Neural progenitor cell (in vitro differentiated cells): Measurements from ENCODE around the gene IL12B. TPM values are rescaled to one million over a fixed set of nuclear protein-coding genes. Genes with fewer than 3 reads are reported as not detected.
A peak's percentile ranks its signal among the peaks of the same experiment; 100 is the strongest.
"Not testable (repeated sequence)": the region's sequence is repeated elsewhere in the genome, so short reads cannot be mapped to it uniquely, and the experiment has no call there.

Experiments
- DNase-seq: peaks from one replicate; pipeline ENCODE4 v3.0.0-alpha.2; 2016; ENCODE audit warnings: low spot score
- H2AFZ ChIP-seq: fragments of 200-600 bp; sonication (generic); replicated peaks from 2 replicates; pipeline ENCODE4 v1.6.1; 2016; ENCODE audit warnings: antibody characterized with exemption
- H3F3A ChIP-seq: fragments of 200-600 bp; sonication (generic); 2 replicates; pipeline ENCODE4 v1.6.1; 2016; ENCODE audit warnings: antibody characterized with exemption, low read depth
- H3K27ac ChIP-seq: fragments of 200-600 bp; sonication (generic); 2 replicates; pipeline ENCODE4 v1.5.1; 2016; ENCODE audit warnings: mild to moderate bottlenecking
- H3K27me3 ChIP-seq: fragments of 200-600 bp; sonication (generic); 2 replicates; pipeline ENCODE4 v1.6.1; 2016; ENCODE audit warnings: mild to moderate bottlenecking, moderate library complexity
- H3K36me3 ChIP-seq: fragments of 200-600 bp; sonication (generic); 2 replicates; pipeline ENCODE4 v1.5.1; 2016
- H3K4me1 ChIP-seq: fragments of 200-600 bp; sonication (generic); 2 replicates; pipeline ENCODE4 v1.6.1; 2016; ENCODE audit warnings: mixed run types
- H3K4me2 ChIP-seq: fragments of 200-600 bp; sonication (generic); 2 replicates; pipeline ENCODE4 v1.6.1; 2016
- H3K4me3 ChIP-seq: fragments of 200-600 bp; sonication (generic); 2 replicates; pipeline ENCODE4 v1.5.1; 2016
- H3K79me2 ChIP-seq: fragments of 200-600 bp; sonication (generic); 2 replicates; pipeline ENCODE4 v1.6.1; 2016; ENCODE audit warnings: low read depth
- H3K9ac ChIP-seq: fragments of 200-600 bp; sonication (generic); 2 replicates; pipeline ENCODE4 v1.6.1; 2016
- H3K9me3 ChIP-seq: fragments of 200-600 bp; sonication (generic); 2 replicates; pipeline ENCODE4 v1.5.1; 2016; ENCODE audit warnings: low read depth
- H4K20me1 ChIP-seq: fragments of 200-600 bp; sonication (generic); 2 replicates; pipeline ENCODE4 v1.6.1; 2016; ENCODE audit warnings: low read depth
- H3K27ac Mint-ChIP-seq: 3 replicates; pipeline ENCODE4 v1.8.0; 2021; ENCODE audit warnings: mixed read lengths
- H3K27me3 Mint-ChIP-seq: 2 replicates; pipeline ENCODE4 v1.8.0; 2022; ENCODE audit warnings: low read depth, mild to moderate bottlenecking, inconsistent platforms, moderate library complexity, mixed read lengths; ENCODE audit not compliant: insufficient read depth
- H3K36me3 Mint-ChIP-seq: 3 replicates; pipeline ENCODE4 v1.8.0; 2021; ENCODE audit warnings: mixed read lengths
- H3K4me1 Mint-ChIP-seq: 3 replicates; pipeline ENCODE4 v1.8.0; 2021; ENCODE audit warnings: mixed read lengths
- H3K4me3 Mint-ChIP-seq: 3 replicates; pipeline ENCODE4 v1.8.0; 2021; ENCODE audit warnings: mild to moderate bottlenecking, moderate library complexity, mixed read lengths
- H3K9me3 Mint-ChIP-seq: 3 replicates; pipeline ENCODE4 v1.8.0; 2020; ENCODE audit warnings: mixed read lengths
- CTCF ChIP-seq: fragments of 200-600 bp; sonication (generic); IDR thresholded peaks from 2 replicates; pipeline ENCODE4 v1.5.1; 2017; ENCODE audit warnings: antibody characterized with exemption, mild to moderate bottlenecking
- EZH2 ChIP-seq: fragments of 200-600 bp; sonication (generic); IDR thresholded peaks from 2 replicates; pipeline ENCODE4 v1.6.1; 2017; ENCODE audit warnings: antibody characterized with exemption, mild to moderate bottlenecking, moderate library complexity
- EZH2phosphoT487 ChIP-seq: fragments of 200-600 bp; sonication (generic); IDR thresholded peaks from 2 replicates; pipeline ENCODE4 v1.6.1; 2017; ENCODE audit warnings: antibody characterized with exemption
- total RNA-seq: library from RNA; depleted of rRNA; stranded (reverse); fragments of >200 nt; gene quantifications from 2 replicates; pipeline ENCODE4 v1.2.3, GENCODE V29; 2015; ENCODE audit warnings: low replicate concordance

The IL12B gene
- total RNA-seq = not detected in 2 replicates

- H3K27ac ChIP-seq = no peak within 1 kb of the TSS
- no peaks in the 10 kb centered on the region for H3K36me3 ChIP-seq
- no peak for DNase-seq
- no peaks in the 10 kb centered on the region for H3K36me3 Mint-ChIP-seq
- TF ChIP-seq EZH2 (no peak), CTCF (no peak), EZH2phosphoT487 (no peak)
- no peak within 1 kb of the TSS for H3K27ac Mint-ChIP-seq
- peak within 1 kb of the TSS; percentile 82 for H3K4me2 ChIP-seq
- H3K9ac ChIP-seq = no peak within 1 kb of the TSS
- peak within 1 kb of the TSS; percentile 98 for H2AFZ ChIP-seq
- no peaks in the 10 kb centered on the region for H3K9me3 Mint-ChIP-seq
- no peaks in the 10 kb centered on the region for H3K4me1 Mint-ChIP-seq
- H3K4me3 Mint-ChIP-seq = peak within 1 kb of the TSS; percentile 86
- no peaks in the 10 kb centered on the region for H4K20me1 ChIP-seq
- no peaks in the 10 kb centered on the region for H3K9me3 ChIP-seq
- peaks cover 6% of the 10 kb centered on the region for H3K27me3 Mint-ChIP-seq
- H3K4me1 ChIP-seq = peaks cover 7% of the 10 kb centered on the region
- no peaks in the 10 kb centered on the region for H3K79me2 ChIP-seq
- peak within 1 kb of the TSS; percentile 73 for H3K4me3 ChIP-seq
- H3K27me3 ChIP-seq = peaks cover 27% of the 10 kb centered on the region
- H3F3A ChIP-seq = peaks cover 11% of the 10 kb centered on the region
These were observed at the start of gene IL12B for GRCh38 chr5:159330131-159330800. Gene IL12B (minus strand): TSS chr5:159330487. CDS start chr5:159326782, 3,705 bp downstream.

DNA sequence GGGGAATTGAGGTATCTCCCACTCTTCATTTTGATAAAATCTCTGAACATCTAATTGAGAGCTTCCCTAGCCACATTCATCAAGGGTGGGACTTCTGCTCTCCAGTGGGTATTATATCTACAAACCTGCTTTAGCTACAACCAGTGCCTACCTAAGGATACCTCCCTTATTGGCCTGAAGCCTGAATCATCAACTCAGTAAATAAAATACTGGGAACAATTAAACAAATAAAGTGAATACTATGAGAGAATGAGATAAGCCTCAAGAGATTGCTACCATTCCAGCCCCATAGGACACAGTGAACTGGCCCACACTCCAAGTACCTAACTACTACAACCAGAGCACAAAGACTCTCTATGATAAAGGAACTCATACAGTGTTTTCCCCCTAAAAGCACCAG is 47.4 kb upstream of the IL12B start:
- H3F3A ChIP-seq = no peaks in the 10 kb centered on the region
- no peaks in the 10 kb centered on the region for H3K36me3 ChIP-seq
- H3K4me1 ChIP-seq = no peaks in the 10 kb centered on the region
- H2AFZ ChIP-seq = no peak overlapping the region
- no peaks in the 10 kb centered on the region for H3K27me3 ChIP-seq
- no peak overlapping the region for H3K9ac ChIP-seq
- Mint-ChIP-seq H3K4me1 (no peaks in the 10 kb centered on the region), H3K9me3 (peaks cover 31% of the 10 kb centered on the region), H3K27ac (no peak overlapping the region), H3K36me3 (no peaks in the 10 kb centered on the region), H3K4me3 (no peak overlapping the region), H3K27me3 (no peaks in the 10 kb centered on the region)
- TF ChIP-seq EZH2phosphoT487 = no peak
- TF ChIP-seq CTCF = no peak
- no peak for TF ChIP-seq EZH2
- no peaks in the 10 kb centered on the region for H3K79me2 ChIP-seq
- no peaks in the 10 kb centered on the region for H3K9me3 ChIP-seq
- DNase-seq = no peak
- H3K27ac ChIP-seq = no peak overlapping the region
- no peaks in the 10 kb centered on the region for H4K20me1 ChIP-seq
- no peak overlapping the region for H3K4me2 ChIP-seq
- H3K4me3 ChIP-seq = no peak overlapping the region

DNA sequence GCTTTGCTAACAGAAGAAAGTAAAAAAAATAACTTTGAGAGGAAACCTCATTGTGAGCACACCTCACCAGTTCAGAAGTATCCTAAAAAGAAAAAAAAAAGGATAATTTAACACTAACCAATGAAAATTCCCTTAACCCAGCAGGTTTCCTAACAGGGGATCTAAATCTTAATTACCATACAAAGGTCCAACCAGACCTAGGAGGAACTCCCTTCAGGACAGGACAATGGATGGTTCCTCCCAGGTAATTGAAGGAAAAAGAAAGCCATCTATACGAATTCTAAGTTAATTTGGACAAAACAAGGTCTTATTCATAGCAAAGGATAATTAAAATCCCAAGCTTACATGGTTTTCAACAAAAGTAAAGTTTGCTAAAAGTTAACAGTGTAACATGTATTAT is 37.6 kb upstream of the IL12B start:
- H3K27me3 Mint-ChIP-seq, H3K4me1 ChIP-seq, H2AFZ ChIP-seq, H3K79me2 ChIP-seq, H3K4me1 Mint-ChIP-seq, H3K27ac ChIP-seq, H3K4me2 ChIP-seq, H4K20me1 ChIP-seq, H3K4me3 ChIP-seq, H3K9me3 ChIP-seq, H3K27me3 ChIP-seq, H3K27ac Mint-ChIP-seq, H3F3A ChIP-seq, H3K36me3 ChIP-seq, H3K9me3 Mint-ChIP-seq, DNase-seq, H3K4me3 Mint-ChIP-seq, H3K36me3 Mint-ChIP-seq, H3K9ac ChIP-seq: not testable (repeated sequence)

GRCh38 chr5:159366776-159367175 is 36.5 kb upstream of the IL12B start:
- not testable (repeated sequence) for H2AFZ ChIP-seq, H3K9me3 ChIP-seq, H3F3A ChIP-seq, H3K79me2 ChIP-seq, H3K9ac ChIP-seq, H3K27me3 Mint-ChIP-seq, H3K4me2 ChIP-seq, DNase-seq, H3K4me3 ChIP-seq, H3K9me3 Mint-ChIP-seq, H3K36me3 Mint-ChIP-seq, H3K4me1 ChIP-seq, H3K4me1 Mint-ChIP-seq, H4K20me1 ChIP-seq, H3K27ac Mint-ChIP-seq, H3K36me3 ChIP-seq, H3K4me3 Mint-ChIP-seq, H3K27me3 ChIP-seq, H3K27ac ChIP-seq
